KMS-11 (cell line): ENCODE results near the gene SZRD1.

Source experiments
- H2AFZ ChIP-seq: fragments of 200-600 bp; sonication (generic); 2 replicates; pipeline ENCODE4 v1.6.1; 2016; ENCODE audit warnings: antibody characterized with exemption, mixed run types, low read depth
- H3K27ac ChIP-seq: fragments of 200-600 bp; sonication (generic); 2 replicates; pipeline ENCODE4 v1.6.1; 2016; ENCODE audit warnings: mild to moderate bottlenecking, mixed run types
- H3K27me3 ChIP-seq: fragments of 200-600 bp; sonication (generic); 2 replicates; pipeline ENCODE4 v1.6.1; 2017; ENCODE audit warnings: mild to moderate bottlenecking, low read depth, mixed run types, moderate library complexity; ENCODE audit not compliant: insufficient read depth
- H3K36me3 ChIP-seq: fragments of 200-600 bp; sonication (generic); 2 replicates; pipeline ENCODE4 v1.6.1; 2017; ENCODE audit warnings: mild to moderate bottlenecking, mixed run types; ENCODE audit not compliant: insufficient read depth
- H3K4me1 ChIP-seq: fragments of 200-600 bp; sonication (generic); 2 replicates; pipeline ENCODE4 v1.6.1; 2016; ENCODE audit warnings: mild to moderate bottlenecking, low read depth, mixed run types; ENCODE audit not compliant: poor library complexity, severe bottlenecking
- H3K4me2 ChIP-seq: fragments of 200-600 bp; sonication (generic); 2 replicates; pipeline ENCODE4 v1.7.0; 2016; ENCODE audit warnings: mild to moderate bottlenecking, mixed run types
- H3K4me3 ChIP-seq: fragments of 200-600 bp; sonication (generic); IDR thresholded peaks from 2 replicates; pipeline ENCODE4 v1.6.1; 2017; ENCODE audit warnings: low read depth, low read length, mixed read lengths; ENCODE audit not compliant: insufficient read depth
- H3K79me2 ChIP-seq: fragments of 200-600 bp; sonication (generic); 2 replicates; pipeline ENCODE4 v1.6.1; 2016; ENCODE audit warnings: low read depth, mixed run types; ENCODE audit not compliant: insufficient read depth
- H3K9ac ChIP-seq: fragments of 200-600 bp; sonication (generic); 2 replicates; pipeline ENCODE4 v1.6.1; 2016; ENCODE audit warnings: mild to moderate bottlenecking, mixed run types
- H4K20me1 ChIP-seq: fragments of 200-600 bp; sonication (generic); 2 replicates; pipeline ENCODE4 v1.6.1; 2016; ENCODE audit warnings: mild to moderate bottlenecking, mixed run types; ENCODE audit not compliant: insufficient read depth
- TF ChIP-seq, protein P1 (sequence below): fragments of 200-600 bp; sonication (generic); conservative IDR thresholded peaks from 2 replicates; pipeline ENCODE4 v1.6.1; 2017; ENCODE audit warnings: low read depth, mild to moderate bottlenecking, antibody characterized with exemption, low read length, moderate library complexity, mixed read lengths

SZRD1 gene

DNA sequence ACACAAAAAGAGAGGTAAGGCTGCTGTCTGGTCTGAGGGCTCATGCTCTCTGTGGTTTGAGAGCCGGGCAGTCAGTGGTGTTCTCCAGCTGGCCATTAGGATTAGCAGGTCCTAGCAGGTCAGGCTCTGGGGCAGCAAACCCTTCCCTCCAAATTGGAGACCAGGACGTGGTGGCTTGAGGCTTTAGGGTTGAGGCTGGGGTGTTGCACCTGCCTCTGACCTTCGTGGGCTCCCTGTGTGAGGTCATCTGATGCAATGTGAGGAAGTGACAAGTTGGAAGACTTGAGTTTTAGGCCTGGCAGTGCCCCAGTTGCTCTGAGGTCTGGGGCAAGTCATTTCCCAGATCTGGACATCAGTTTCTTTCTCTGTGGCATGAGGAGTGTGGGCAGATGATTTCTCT is 24.4 kb downstream of the SZRD1 start:
- Histone ChIP-seq H3K27ac (no peak overlapping the region), H3K27me3 (no peaks in the 10 kb centered on the region), H3K4me1 (peaks cover 41% of the 10 kb centered on the region), H3K36me3 (0 out of 2 replicates have a peak, but pooled peaks cover 3% of the 10 kb centered on the region), H3K4me3 (no peak overlapping the region), H3K79me2 (peaks cover 65% of the 10 kb centered on the region), H3K4me2 (no peak overlapping the region), H4K20me1 (peaks cover 13% of the 10 kb centered on the region), H3K9ac (no peak overlapping the region), H2AFZ (no peak overlapping the region)
- TF ChIP-seq, protein P1, sequence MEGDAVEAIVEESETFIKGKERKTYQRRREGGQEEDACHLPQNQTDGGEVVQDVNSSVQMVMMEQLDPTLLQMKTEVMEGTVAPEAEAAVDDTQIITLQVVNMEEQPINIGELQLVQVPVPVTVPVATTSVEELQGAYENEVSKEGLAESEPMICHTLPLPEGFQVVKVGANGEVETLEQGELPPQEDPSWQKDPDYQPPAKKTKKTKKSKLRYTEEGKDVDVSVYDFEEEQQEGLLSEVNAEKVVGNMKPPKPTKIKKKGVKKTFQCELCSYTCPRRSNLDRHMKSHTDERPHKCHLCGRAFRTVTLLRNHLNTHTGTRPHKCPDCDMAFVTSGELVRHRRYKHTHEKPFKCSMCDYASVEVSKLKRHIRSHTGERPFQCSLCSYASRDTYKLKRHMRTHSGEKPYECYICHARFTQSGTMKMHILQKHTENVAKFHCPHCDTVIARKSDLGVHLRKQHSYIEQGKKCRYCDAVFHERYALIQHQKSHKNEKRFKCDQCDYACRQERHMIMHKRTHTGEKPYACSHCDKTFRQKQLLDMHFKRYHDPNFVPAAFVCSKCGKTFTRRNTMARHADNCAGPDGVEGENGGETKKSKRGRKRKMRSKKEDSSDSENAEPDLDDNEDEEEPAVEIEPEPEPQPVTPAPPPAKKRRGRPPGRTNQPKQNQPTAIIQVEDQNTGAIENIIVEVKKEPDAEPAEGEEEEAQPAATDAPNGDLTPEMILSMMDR, result no peak

DNA sequence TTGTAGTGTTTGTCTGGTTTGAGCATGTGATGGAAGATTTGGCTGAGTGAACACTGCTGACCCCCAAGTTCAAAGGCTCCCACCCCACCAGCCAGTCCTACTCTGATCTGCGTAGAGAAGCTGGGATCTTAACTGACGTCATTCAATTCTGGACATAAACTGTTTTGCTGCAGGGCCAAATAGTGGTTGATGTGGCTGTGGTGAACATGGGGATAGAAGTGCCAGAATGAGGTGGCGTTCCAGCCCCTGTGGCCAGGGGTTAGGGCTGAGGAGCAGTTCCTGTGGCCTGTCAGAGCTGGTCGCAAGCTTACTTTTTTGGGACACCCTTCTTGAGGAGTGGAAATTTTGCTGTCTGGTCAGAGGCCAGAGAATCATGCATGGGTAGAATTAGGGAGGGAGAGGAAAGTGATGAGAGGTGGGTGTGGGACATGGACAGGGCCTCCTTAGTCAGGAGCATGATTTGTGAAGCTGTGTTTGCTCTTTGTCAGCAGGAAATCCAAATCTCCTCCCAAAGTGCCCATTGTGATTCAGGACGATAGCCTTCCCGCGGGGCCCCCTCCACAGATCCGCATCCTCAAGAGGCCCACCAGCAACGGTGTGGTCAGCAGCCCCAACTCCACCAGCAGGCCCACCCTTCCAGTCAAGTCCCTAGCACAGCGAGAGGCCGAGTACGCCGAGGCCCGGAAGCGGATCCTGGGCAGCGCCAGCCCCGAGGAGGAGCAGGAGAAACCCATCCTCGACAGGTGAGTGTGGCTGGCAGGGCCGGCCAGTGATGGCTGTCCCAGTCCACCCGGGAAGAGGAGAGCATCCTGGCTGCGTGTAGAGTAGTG is 25.9 kb downstream of the SZRD1 start:
- Histone ChIP-seq H3K27me3 (no peaks in the 10 kb centered on the region), H2AFZ (no peak overlapping the region), H3K4me3 (no peak overlapping the region), H3K9ac (no peak overlapping the region), H3K27ac (no peak overlapping the region), H3K36me3 (0 out of 2 replicates have a peak, but pooled peaks cover 3% of the 10 kb centered on the region), H3K79me2 (peaks cover 50% of the 10 kb centered on the region), H3K4me2 (no peak overlapping the region), H3K4me1 (peaks cover 28% of the 10 kb centered on the region), H4K20me1 (peaks cover 8% of the 10 kb centered on the region)
- TF ChIP-seq, protein P1, result no peak

DNA sequence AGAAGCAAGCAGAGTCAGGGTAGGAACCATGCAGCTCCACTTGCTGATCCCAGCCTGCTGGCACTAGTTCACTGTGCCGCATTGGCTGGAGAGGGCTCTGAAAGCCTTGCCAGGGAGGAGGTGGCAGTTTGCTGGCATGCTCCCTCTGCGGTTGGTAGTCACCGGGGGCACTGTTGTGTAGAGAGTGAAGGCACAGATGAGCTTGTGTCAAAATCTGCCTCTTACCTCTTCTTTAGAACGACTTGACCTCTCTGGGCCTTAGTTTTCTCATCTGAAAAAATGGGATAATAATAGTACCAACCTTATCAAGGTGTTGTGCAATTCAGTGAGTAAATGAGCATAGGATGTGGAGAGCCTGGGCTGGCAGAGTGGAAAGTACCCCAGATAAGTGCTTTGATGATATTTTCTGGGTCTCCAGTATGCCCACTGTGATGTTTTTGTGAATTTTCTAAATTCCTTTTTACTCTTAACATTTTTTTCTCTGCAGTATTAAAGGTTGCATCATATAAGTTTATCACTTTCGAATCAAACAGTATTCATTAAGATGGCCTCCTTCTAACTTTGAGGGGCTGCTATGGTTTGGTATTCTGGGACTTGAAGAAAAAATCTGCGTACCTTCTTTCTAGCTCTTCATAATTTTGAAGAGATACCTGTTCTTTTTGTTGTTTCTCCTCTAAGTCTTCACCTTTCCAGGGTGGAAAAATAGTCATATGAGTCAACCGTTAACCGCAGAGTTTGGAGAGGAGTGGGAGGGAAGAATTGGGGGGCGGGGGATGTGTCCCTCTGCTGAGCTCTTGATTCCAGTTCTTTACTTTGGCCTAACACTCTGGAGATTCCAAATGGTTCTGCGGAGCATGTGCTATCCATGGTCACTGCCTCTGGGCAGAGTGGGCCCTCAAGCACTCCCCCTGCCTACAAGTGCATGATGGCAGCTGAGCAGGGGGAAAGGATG is 26.8 kb downstream of the SZRD1 start:
- peaks cover 41% of the 10 kb centered on the region for H3K79me2 ChIP-seq
- TF ChIP-seq, protein P1, result no peak
- H3K4me2 ChIP-seq, result no peak overlapping the region

DNA sequence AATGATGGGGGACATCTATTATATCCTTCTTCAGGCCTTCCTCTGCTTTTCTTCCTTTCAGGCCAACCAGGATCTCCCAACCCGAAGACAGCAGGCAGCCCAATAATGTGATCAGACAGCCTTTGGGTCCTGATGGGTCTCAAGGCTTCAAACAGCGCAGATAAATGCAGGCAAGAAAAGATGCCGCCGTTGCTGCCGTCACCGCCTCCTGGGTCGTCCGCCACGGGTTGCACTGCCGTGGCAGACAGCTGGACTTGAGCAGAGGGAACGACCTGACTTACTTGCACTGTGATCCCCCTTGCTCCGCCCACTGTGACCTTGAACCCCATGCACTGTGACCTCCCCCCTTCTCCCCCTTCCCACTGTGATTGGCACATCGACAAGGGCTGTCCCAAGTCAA is 27.9 kb downstream of the SZRD1 start:
- H3K36me3 ChIP-seq, result 0 out of 2 replicates have a peak, but pooled peaks cover 3% of the 10 kb centered on the region
- peaks cover 8% of the 10 kb centered on the region for H4K20me1 ChIP-seq
- TF ChIP-seq, protein P1, result no peak
- H3K27me3 ChIP-seq, result no peaks in the 10 kb centered on the region
- H3K79me2 ChIP-seq, result peaks cover 33% of the 10 kb centered on the region
- H2AFZ ChIP-seq, result no peak overlapping the region
- H3K4me1 ChIP-seq, result peaks cover 18% of the 10 kb centered on the region
- no peak overlapping the region for H3K4me3 ChIP-seq
- no peak overlapping the region for H3K4me2 ChIP-seq
- no peak overlapping the region for H3K27ac ChIP-seq
- H3K9ac ChIP-seq, result no peak overlapping the region

More for the DNA sequence above, 26.8 kb downstream of the SZRD1 start:
- Histone ChIP-seq H3K4me1 (peaks cover 24% of the 10 kb centered on the region), H4K20me1 (peaks cover 8% of the 10 kb centered on the region), H3K4me3 (no peak overlapping the region), H3K9ac (no peak overlapping the region), H3K27ac (no peak overlapping the region), H3K36me3 (0 out of 2 replicates have a peak, but pooled peaks cover 3% of the 10 kb centered on the region), H2AFZ (no peak overlapping the region), H3K27me3 (no peaks in the 10 kb centered on the region)
